GM19239 (cell line): ENCODE results near the gene DGKD.

Source experiments
- DNase-seq: peaks from one replicate; pipeline ENCODE4 v3.0.0; 2011; ENCODE audit warnings: low spot score; ENCODE audit not compliant: insufficient read length
- FAIRE-seq: peaks from 2 replicates; lab custom pipeline; 2011; peaks lifted over from hg19 to GRCh38; lab: Jason Lieb, UNC

DGKD gene

DNA sequence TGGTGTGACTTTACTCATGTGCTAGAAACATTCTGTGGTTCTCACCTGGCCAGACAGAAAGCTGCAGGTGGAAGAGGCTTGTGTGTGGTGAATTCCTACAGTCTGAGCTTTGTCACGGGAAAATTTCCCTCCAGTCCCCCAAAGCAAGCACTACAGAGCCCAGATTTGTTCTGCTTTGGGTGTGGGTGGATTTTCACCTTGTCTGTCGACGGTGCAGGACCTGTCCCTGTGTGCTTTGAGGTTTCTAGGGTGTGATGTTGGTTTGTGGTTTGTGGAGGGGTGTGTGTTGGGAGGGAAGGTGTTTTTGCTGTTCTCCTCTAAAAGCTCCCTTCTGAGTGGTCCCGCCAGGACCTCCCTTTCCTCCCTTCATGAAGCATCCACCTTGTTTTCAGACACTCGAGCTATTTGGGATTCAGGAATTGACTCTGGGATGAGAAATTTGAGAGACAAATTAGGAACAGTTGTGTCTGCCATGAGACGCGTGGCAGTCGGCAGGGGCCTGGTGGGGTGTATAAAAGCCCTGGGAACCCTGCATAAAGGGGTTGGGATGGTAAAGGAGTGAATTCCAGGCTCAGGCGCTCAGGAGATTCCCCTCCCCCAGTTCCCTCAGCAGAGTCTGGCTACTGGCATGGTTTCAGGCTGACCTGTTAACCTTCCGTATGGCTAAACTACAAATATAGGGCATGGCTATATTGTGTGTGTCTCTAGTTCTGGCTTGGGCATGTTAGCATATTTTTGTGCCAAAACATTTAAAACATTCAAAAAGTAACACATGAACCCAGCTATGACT, 65.5 kb downstream of the DGKD start:
- DNase-seq (no peak), FAIRE-seq (peak; percentile 73)

DNA sequence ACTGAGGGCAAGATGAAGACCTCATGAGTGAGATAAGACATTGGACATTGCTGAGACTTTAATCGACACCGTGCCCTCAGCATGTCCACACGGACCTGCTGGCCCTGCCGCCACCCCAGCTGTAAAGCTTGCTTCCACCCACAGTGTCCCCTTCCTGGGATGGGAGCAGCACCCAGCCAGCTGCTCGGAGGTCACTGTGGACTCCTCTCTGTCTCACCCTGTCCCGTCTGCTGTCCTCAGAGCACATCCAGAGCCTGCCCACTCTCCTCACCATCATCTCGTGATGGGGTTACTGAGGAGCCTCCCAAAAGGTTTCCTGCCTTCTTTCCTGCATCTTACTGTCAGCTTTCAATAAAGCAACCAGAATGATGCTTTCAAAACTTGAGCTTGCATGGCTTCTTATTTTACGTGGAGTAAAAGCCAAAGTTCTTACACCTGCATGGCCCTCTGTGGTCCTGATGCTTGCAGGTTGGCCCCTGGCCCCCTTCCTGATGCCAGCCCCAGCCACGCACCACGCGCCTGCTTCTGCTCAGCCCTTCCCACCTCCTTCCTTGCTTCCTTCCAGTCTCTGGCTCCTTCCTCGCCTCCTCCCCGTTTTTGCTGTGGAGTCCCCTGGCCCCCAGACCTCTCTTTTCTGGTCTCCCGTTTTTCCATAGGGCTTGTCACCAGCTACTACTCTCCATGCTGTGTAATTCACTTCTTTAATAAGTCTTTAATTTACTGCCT, 67.0 kb downstream of the DGKD start:
- DNase-seq (no peak), FAIRE-seq (no peak)

DNA sequence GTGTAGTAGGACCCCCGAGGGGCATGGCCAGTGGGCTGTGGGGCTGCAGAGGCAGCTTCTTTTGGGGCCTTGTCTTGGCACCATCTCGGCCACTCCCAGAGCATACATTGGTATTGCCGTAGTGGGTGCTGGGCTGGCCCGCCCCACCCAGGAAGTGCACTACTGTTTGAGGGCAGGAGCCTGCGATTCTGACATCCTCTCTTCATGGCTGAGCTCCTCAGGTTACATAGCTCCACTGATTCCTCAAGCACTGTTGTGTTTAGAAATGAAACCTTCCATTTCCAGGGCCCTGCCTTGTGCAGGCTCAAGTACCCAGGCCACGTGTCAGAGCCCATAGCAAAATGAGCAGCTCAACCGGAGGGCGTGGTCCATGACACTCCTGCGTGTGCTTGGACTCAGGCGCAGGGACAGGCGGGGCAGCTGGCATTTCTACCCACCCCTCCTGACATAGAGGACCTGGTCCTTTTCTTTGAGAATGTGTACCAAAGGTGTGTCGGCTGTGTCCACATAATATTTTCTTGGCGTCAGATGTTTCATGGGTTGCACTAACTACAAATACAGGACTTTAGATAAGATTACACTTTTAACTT, 67.9 kb downstream of the DGKD start:
- DNase-seq (peak; percentile 53), FAIRE-seq (peak; percentile 95)

DNA sequence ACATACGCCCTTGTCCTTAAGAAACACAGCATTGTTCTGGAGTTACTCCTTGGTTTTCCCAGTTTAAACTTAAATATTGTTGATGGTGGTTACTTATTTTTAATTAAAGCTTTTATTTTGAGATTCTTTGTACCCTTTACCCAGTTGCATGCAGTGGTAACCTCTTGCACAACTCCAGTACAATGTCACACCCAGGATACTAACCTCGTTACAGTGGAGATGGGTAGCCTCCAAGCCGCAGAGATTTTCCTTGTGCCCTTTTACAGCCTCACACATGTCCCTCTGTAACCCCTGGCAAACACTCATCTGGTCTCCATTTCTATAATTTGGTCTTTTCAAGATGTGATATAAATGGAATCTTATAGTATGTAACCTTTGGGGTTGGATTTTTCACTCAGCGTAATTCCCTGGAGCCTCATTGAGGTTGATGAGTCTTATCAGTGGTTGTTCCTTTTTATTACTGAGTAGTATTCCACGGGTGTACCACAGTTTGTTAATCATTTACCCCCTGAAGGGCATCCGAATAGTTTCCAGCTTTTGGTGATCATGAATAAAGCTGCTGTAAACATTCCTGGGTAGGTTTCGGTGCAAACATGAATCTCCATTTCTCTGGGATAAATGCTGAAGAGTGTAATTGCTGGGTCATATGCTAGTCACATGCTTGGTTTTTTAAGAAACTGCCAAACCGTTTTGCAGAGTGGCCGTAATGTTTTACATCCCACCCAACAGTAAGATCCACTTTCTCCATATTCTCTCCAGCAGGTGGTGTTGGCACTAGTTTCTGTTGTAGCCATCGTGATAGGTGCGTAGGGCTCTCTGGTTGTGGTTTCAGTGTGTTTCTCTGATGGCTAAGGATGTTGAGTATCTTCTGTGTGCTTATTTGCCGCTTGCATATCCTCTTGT, 68.6 kb downstream of the DGKD start:
- DNase-seq, result no peak

DNA sequence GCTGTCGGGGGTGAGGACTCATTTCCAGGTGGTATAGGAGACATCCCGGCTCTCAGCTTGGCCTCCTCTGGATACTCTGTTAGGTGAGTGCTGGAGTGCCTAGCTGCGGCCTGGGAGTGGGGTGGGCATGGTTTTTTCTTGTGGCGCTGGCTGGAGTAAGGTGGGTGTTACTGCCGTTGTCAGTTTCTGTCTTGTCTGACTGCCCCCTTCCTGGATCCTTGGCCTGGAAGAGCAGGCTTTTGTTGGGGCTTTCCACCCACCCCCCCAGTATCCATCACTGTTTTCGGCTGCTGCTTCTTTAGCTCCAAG, 69.2 kb downstream of the DGKD start:
- FAIRE-seq, result no peak
- no peak for DNase-seq

More for the DNA sequence above, 68.6 kb downstream of the DGKD start:
- no peak for FAIRE-seq

DNA sequence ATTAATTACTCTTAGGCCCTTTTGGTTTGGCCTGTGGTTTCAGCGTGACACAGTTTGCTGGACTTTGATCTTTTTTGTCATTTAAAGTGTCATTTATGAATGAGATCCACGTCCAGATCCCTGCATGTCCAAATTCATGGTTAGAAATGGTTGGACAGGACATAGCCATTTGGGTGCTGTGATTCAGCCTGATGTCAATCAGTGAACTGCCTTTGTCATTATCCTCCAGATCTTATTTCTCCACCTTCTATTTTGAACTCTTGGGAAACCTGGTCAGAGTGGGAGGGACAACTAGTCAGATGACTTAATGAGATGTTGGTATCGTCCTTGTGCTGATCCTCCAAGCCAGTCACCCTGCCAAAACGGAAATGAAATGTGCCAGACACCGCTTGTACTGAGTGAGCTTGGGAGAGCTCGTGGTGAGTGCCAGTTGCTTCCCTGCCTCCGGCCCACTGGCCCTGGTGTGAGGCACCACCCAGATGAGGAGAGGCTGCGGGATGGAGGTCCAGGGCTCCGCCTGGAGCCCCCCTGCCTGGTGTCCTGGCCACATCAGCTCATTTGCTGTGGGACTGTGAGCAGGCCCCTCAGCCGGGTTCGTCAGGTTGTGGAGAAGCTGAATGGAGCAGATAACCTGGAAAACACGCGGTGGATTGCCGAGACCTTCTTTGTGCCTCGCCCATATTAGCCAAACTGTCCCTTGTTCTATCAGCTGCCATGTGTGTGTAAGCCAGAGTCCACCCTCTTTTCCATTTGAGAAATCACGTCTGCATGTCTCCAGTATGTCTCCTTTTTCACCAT, 70.1 kb downstream of the DGKD start:
- FAIRE-seq (no peak), DNase-seq (no peak)

DNA sequence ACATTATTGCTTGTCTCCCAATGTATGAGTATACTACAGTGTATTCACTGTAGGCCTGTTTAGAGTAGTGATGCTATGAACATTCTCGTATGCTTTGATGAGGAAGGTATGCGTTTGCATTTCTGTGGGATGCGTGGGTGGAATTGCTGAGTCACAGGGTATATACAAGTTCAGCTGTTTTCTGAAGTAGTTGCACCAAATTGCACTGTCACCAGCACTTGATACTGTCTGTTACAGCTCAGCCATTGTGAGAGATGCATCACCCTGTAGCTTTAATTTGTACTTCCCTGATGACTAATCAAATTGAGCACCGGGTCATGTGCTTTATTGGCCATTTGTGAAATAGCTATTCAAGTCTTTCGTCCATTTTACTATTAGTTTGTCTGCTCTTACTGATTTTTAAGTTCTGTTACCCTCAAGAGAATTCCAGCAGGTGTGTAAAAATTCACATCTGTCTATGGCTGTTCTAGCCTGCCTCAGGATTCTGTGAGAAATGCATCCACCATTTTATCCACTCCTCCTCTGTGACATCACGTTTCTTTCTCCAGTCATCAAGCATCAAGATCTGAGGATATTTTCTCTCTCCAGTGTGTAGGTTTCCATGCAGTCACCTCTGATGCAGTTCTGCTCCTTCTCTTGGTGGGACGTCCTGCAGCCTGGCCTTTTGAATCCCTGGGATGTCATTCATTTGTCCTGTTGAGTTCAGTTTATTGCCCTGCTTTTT, 72.5 kb downstream of the DGKD start:
- DNase-seq (no peak), FAIRE-seq (no peak)

DNA sequence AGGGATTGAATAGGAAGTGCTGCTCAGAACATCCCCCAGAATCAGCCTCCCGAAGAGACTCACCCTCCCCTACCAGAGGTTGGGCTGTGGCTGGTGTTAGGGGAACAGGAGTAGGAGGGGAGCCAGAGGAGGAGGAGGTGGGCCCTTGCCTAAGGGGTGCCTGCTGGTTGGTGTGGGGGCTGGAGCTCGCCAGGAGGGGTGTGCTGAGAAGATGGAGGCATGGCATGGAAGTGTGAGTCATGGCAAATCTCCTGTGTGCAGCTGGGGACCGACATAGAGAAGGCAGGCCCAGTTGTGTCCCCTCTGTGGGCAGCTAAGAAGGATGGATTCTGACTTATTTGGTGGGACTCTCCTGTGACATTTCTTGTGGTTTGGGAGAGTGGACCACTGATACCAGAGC, 73.7 kb downstream of the DGKD start:
- FAIRE-seq (no peak), DNase-seq (no peak)

- DNase-seq (no peak), FAIRE-seq (no peak)
Measured at GRCh38 chr2:233428438-233428837, 74.1 kb downstream of the DGKD start.

DNA sequence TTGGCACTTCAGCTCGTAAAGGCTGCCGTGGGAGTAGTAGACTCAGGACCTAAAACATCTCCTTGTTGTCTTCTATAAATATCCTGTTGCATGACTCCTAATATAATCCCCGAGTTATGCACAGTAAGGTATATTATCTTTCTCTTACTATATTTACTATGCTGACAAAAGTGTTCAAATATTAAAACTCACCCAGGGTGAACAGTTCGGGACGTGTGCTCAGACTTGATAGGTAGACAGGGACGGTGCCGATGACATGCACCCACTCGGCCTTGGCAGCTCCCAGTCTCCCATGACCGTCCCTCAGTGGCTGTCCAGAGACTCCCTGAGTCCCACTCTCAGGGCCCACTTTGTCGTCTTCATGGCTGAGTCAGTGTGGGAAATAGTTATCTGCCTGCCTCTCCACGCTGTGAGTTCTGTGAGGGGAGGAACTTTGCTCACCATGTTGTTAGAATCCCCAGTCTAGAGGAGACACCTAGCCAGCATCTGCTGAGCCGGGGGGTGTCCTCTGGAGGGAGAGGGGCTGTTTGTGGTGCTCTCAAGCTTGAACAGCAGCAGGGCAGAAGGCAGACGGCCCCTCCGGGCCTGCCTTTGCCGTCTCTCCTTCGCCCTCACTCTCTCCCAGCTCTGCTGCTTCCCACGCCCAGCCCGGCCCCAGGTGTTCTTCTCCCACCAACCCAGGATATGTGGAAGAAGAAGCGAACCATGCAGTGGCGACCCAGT, 75.0 kb downstream of the DGKD start:
- DNase-seq, result no peak
- no peak for FAIRE-seq

DNA sequence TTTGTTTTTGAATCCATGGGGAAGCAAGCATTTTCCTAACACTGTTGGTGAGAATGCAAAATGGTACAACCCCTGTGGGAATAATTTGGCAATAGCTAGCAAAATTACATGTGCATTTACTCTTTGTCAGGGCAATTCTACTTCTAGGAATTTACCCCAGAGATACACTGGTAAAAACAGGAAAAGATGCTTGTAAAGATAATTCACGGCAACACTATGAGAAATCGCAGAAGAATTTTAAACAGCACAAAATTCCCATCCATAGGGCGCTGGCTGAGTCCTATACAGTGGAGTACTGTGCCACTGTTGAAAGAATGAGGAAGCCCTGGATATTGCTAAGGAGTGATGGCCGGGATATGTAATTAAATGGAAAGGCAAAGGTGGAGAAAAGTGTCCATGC, 75.8 kb downstream of the DGKD start:
- DNase-seq (no peak), FAIRE-seq (no peak)

GRCh38 chr2:233430651-233431050, 76.4 kb downstream of the DGKD start:
- no peak for DNase-seq
- FAIRE-seq, result no peak

GRCh38 chr2:233433029-233433428, 78.7 kb downstream of the DGKD start:
- FAIRE-seq (no peak), DNase-seq (no peak)

DNA sequence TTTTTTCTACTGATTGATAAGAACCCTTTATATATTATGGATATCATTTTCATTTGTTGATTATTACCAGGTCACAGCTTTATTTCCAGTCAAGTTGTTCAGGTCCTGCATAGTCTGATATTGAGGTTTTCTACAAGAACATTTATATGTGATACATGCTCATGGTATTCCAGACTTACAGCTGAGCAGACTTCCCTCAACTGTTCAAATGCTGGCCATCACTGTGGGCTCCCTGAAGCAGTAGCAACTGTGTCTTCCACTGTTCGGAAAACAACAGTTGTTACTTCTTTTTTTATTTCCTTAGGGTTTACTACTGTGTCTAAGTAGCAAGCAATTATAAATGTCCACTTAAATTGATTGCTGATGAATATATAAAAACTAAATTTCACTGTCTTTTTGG, 79.5 kb downstream of the DGKD start:
- FAIRE-seq (no peak), DNase-seq (no peak)

DNA sequence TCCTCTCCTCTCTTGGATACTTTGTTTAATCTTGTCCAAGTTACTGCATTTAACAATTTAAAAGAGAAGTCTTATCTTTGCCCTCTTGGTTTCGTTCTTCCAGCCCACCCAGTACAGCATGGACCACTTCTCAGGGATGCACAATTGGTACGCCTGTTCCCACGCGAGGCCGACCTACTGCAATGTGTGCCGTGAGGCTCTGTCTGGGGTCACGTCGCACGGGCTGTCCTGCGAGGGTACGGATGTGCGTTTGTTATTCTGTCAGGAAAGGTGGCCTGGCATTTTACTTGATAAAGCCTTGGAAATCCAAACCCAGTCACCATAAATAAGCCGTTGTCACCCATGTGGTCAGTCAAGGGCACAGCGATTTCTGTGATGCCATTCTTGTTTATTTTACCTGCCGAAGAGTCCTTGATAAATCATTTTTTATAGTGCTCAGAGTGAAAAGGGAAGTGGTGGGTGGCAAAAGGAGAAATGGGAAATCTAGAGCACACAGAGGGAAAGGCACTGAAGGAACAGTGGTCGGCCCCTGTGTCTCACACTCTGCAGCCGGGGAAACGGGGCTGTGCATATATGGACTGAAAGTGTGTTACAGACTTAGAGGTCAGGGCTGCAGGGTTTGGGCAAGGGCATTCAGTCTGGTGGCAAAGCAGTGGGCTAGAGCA, 80.5 kb downstream of the DGKD start:
- FAIRE-seq (no peak), DNase-seq (no peak)

DNA sequence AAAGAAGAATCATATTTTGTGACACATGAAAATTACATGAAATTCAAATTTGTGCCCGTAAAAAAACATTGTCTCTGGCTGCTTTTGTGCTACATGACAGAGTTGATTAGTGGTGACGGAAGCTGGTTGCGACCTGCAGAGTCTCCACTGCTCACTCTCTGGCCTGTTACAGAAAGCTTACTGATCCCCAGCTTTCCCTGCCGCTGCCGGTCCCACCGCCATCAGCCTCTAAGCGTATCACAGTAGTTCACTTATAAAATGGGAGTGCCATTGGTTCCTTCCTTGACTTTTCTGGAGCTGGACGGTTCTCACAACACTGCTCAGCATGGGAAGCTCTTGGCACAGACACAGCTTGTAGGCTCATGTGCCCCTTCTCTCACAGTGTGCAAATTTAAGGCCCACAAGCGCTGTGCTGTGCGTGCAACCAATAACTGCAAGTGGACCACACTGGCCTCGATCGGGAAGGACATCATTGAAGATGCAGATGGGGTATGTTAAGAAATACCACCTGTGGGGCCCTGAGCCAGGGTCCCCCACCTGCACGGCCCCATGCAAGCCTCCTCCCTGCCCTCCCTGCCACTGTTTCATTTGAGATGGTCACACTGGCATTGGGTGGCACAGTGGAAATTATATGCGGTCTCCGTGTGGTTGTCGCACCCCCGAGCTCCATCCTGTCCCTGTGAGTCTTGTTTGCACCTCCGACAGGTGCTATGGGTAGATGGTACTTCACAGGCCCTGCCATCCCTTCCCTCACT, 81.3 kb downstream of the DGKD start:
- FAIRE-seq, result no peak

GRCh38 chr2:233436191-233436581, 81.9 kb downstream of the DGKD start:
- no peak for FAIRE-seq
- no peak for DNase-seq

More for the DNA sequence above, 81.3 kb downstream of the DGKD start:
- no peak for DNase-seq
